H9 (cell line): ENCODE measurements around the gene FOXM1. TPM values are rescaled to one million over a fixed set of nuclear protein-coding genes. Genes with fewer than 3 reads are reported as not detected.
A peak's percentile ranks its signal among the peaks of the same experiment; 100 is the strongest.

Experiments used
- DNase-seq: peaks from one replicate; pipeline ENCODE4 v3.0.0-alpha.2; 2017
- H2AFZ ChIP-seq: one replicate; pipeline ENCODE4 v1.6.1; 2013; ENCODE audit warnings: mild to moderate bottlenecking, low read length, control low read depth, moderate library complexity
- H2AK5ac ChIP-seq: 2 replicates; pipeline ENCODE4 v1.6.1; 2013; ENCODE audit warnings: low read length, control low read depth, mixed read lengths; ENCODE audit not compliant: insufficient read length
- H2BK120ac ChIP-seq: one replicate; pipeline ENCODE4 v1.6.1; 2013; ENCODE audit warnings: low read depth, mild to moderate bottlenecking, low read length, control low read depth, inconsistent platforms; ENCODE audit not compliant: poor library complexity, severe bottlenecking
- H2BK12ac ChIP-seq: 2 replicates; pipeline ENCODE4 v1.6.1; 2013; ENCODE audit warnings: low read length, control low read depth, mixed read lengths, low read depth; ENCODE audit not compliant: insufficient read length
- H2BK15ac ChIP-seq: 2 replicates; pipeline ENCODE4 v1.6.1; 2013; ENCODE audit warnings: low read depth, low read length, control low read depth
- H2BK20ac ChIP-seq: one replicate; pipeline ENCODE4 v1.6.1; 2013; ENCODE audit warnings: low read depth, mild to moderate bottlenecking, low read length, control low read depth, inconsistent platforms; ENCODE audit not compliant: poor library complexity, severe bottlenecking
- H2BK5ac ChIP-seq: 2 replicates; pipeline ENCODE4 v1.6.1; 2013; ENCODE audit warnings: low read length, control low read depth, mixed read lengths; ENCODE audit not compliant: insufficient read length
- H3K14ac ChIP-seq: 2 replicates; pipeline ENCODE4 v1.6.1; 2013; ENCODE audit warnings: low read length, control low read depth; ENCODE audit not compliant: insufficient read depth
- H3K18ac ChIP-seq: 2 replicates; pipeline ENCODE4 v1.6.1; 2013; ENCODE audit warnings: low read depth, mild to moderate bottlenecking, mixed read lengths, low read length, control low read depth; ENCODE audit not compliant: insufficient read length
- H3K23ac ChIP-seq: 2 replicates; pipeline ENCODE4 v1.6.1; 2013; ENCODE audit warnings: low read length, control low read depth, mixed read lengths, low read depth; ENCODE audit not compliant: insufficient read length
- H3K23me2 ChIP-seq: 2 replicates; pipeline ENCODE4 v1.6.1; 2013; ENCODE audit warnings: low read depth, mild to moderate bottlenecking, mixed read lengths, low read length, control low read depth; ENCODE audit not compliant: insufficient read length, poor library complexity, severe bottlenecking
- H3K27ac ChIP-seq: 2 replicates; pipeline ENCODE4 v1.5.1; 2013; ENCODE audit warnings: low read length, control low read depth, mixed read lengths, low read depth; ENCODE audit not compliant: insufficient read length
- H3K27me3 ChIP-seq: 2 replicates; pipeline ENCODE4 v1.6.1; 2013; ENCODE audit warnings: low read length, control low read depth, inconsistent platforms; ENCODE audit not compliant: insufficient read depth
- H3K4ac ChIP-seq: 2 replicates; pipeline ENCODE4 v1.6.1; 2013; ENCODE audit warnings: low read depth, mild to moderate bottlenecking, control low read depth, inconsistent platforms, low read length, moderate library complexity
- H3K4me1 ChIP-seq: 2 replicates; pipeline ENCODE4 v1.6.1; 2013; ENCODE audit warnings: low read length, control low read depth, inconsistent platforms; ENCODE audit not compliant: insufficient read depth
- H3K4me2 ChIP-seq: 2 replicates; pipeline ENCODE4 v1.6.1; 2013; ENCODE audit warnings: low read length, control low read depth, mixed read lengths; ENCODE audit not compliant: insufficient read length, insufficient read depth
- H3K56ac ChIP-seq: 2 replicates; pipeline ENCODE4 v1.6.1; 2013; ENCODE audit warnings: low read depth, mild to moderate bottlenecking, mixed read lengths, low read length, control low read depth; ENCODE audit not compliant: insufficient read length
- H3K79me1 ChIP-seq: 2 replicates; pipeline ENCODE4 v1.6.1; 2013; ENCODE audit warnings: low read depth, mild to moderate bottlenecking, moderate library complexity, low read length, control low read depth, inconsistent platforms; ENCODE audit not compliant: insufficient read depth, poor library complexity, severe bottlenecking
- H3K79me2 ChIP-seq: 2 replicates; pipeline ENCODE4 v1.6.1; 2013; ENCODE audit warnings: low read length, control low read depth, inconsistent platforms; ENCODE audit not compliant: insufficient read depth
- H3K9ac ChIP-seq: 2 replicates; pipeline ENCODE4 v1.6.1; 2013; ENCODE audit warnings: low read length, control low read depth, mixed read lengths; ENCODE audit not compliant: insufficient read length; ENCODE audit errors: extremely low read depth
- H3K9me3 ChIP-seq: one replicate; pipeline ENCODE4 v1.6.1; 2013; ENCODE audit warnings: low read depth, low read length, inconsistent platforms; ENCODE audit not compliant: control insufficient read depth
- H3T11ph ChIP-seq: one replicate; pipeline ENCODE4 v1.6.1; 2013; ENCODE audit warnings: mild to moderate bottlenecking, low read length, control low read depth, inconsistent platforms
- H4K20me1 ChIP-seq: one replicate; pipeline ENCODE4 v1.6.1; 2013; ENCODE audit not compliant: control insufficient read depth, insufficient read length, insufficient read depth
- H4K5ac ChIP-seq: 2 replicates; pipeline ENCODE4 v1.6.1; 2013; ENCODE audit warnings: low read depth, mild to moderate bottlenecking, mixed read lengths, low read length, control low read depth; ENCODE audit not compliant: insufficient read length
- H4K8ac ChIP-seq: replicated peaks from 2 replicates; pipeline ENCODE4 v1.6.1; 2013; ENCODE audit warnings: low read length, control low read depth, mixed read lengths, low read depth; ENCODE audit not compliant: insufficient read length
- H4K91ac ChIP-seq: 2 replicates; pipeline ENCODE4 v1.6.1; 2013; ENCODE audit warnings: low read depth, mild to moderate bottlenecking, moderate library complexity, mixed read lengths, low read length, control low read depth; ENCODE audit not compliant: insufficient read length
- H3K27ac Mint-ChIP-seq, 3 experiments: 2 replicates in 2 of 3; 3 replicates in 1 of 3; pipeline ENCODE4 v1.8.0; 2020 to 2021; ENCODE audit warnings: mixed read lengths in 3 of 3, mild to moderate bottlenecking in 1 of 3, moderate library complexity in 1 of 3
- H3K27me3 Mint-ChIP-seq: 2 replicates; pipeline ENCODE4 v1.8.0; 2021; ENCODE audit warnings: low read depth, mild to moderate bottlenecking, moderate library complexity, mixed read lengths
- H3K36me3 Mint-ChIP-seq, 3 experiments: 2 replicates in 2 of 3; 3 replicates in 1 of 3; pipeline ENCODE4 v1.8.0; 2020 to 2021; ENCODE audit warnings: low read depth in 3 of 3, mixed read lengths in 3 of 3; ENCODE audit not compliant: insufficient read depth in 1 of 3
- H3K4me1 Mint-ChIP-seq, 2 experiments: 2 replicates each; pipeline ENCODE4 v1.8.0; 2020; ENCODE audit warnings: mixed read lengths in 2 of 2
- H3K4me3 Mint-ChIP-seq, 2 experiments: 2 replicates in 1 of 2; 3 replicates in 1 of 2; pipeline ENCODE4 v1.8.0; 2020 to 2021; ENCODE audit warnings: mild to moderate bottlenecking in 2 of 2, mixed read lengths in 2 of 2, moderate library complexity in 1 of 2
- H3K9me3 Mint-ChIP-seq, 2 experiments: 2 replicates in 1 of 2; 3 replicates in 1 of 2; pipeline ENCODE4 v1.8.0; 2020; ENCODE audit warnings: mild to moderate bottlenecking in 2 of 2, mixed read lengths in 2 of 2, moderate library complexity in 1 of 2
- CTCF ChIP-seq: fragments of 200-600 bp; sonication (generic); conservative IDR thresholded peaks from 3 replicates; pipeline ENCODE4 v1.8.0; 2021; ENCODE audit warnings: antibody characterized with exemption, mild to moderate bottlenecking
- WGBS: extraction: QIAGEN DNeasy Blood & Tissue Kit; methylation state at CpG from one replicate; pipeline ENCODE4 v1.1.7; 2013; ENCODE audit warnings: missing lambda C conversion rate, low lambda C conversion rate, mixed read lengths; ENCODE audit not compliant: insufficient read length; ENCODE audit errors: extremely low coverage; 5-methylcytosine and 5-hydroxymethylcytosine counted together
- total RNA-seq: library from RNA; stranded (reverse); gene quantifications from 2 replicates; pipeline ENCODE4 v1.2.1, GENCODE V29; 2021

Gene FOXM1
- total RNA-seq, 1 experiment from 2014 or later = 109 TPM

- Histone ChIP-seq H3K18ac (no peak overlapping the region), H3K23ac (no peak overlapping the region), H3K56ac (no peak overlapping the region), H3K4ac (no peak overlapping the region), H3K4me2 (no peak overlapping the region), H3K27ac (no peak overlapping the region), H3K4me1 (peaks cover 3% of the 10 kb centered on the region; the same call in 1 of the 2 replicates), H3K14ac (no peak overlapping the region), H3T11ph (no peak overlapping the region), H2BK20ac (no peak overlapping the region), H3K79me2 (no peaks in the 10 kb centered on the region), H2BK12ac (no peak overlapping the region), H2BK5ac (no peak overlapping the region), H4K8ac (no peak overlapping the region), H3K9ac (no peak overlapping the region), H3K23me2 (no peaks in the 10 kb centered on the region), H3K27me3 (no peaks in the 10 kb centered on the region), H2AFZ (no peak overlapping the region), H3K79me1 (no peaks in the 10 kb centered on the region), H2BK120ac (no peak overlapping the region), H2AK5ac (no peak overlapping the region), H3K9me3 (no peaks in the 10 kb centered on the region), H2BK15ac (no peak overlapping the region), H4K5ac (no peak overlapping the region), H4K91ac (no peak overlapping the region), H4K20me1 (no peaks in the 10 kb centered on the region)
- Mint-ChIP-seq H3K27me3 (no peaks in the 10 kb centered on the region), H3K4me1 (peaks cover 37% of the 10 kb centered on the region in 2 experiments), H3K9me3 (no peaks in the 10 kb centered on the region), H3K36me3 (peaks cover 27 to 81% (median 63%) of the 10 kb centered on the region in 3 experiments), H3K4me3 (no peak overlapping the region), H3K27ac (peak overlapping the region; percentile 56 to 79 (median 73); a peak in 4 of 7 replicates)
- TF ChIP-seq CTCF = no peak
- no CpG with 5 or more reads among the region's 14 CpGs for WGBS
- no peak for DNase-seq
These were observed 50.1 kb downstream of the FOXM1 start for GRCh38 chr12:2826721-2827515.
